ENCODE results near the gene EFNA5. TPM values are rescaled to one million over a fixed set of nuclear protein-coding genes. Genes with fewer than 3 reads are reported as not detected.

EFNA5 gene
- total and polyA plus RNA-seq, 10 of the 15 experiments (the other 5 are each of a cell fraction or from before 2014, with no cell fraction given): 0.19 to 12.6 (median 3.9) TPM

DNA sequence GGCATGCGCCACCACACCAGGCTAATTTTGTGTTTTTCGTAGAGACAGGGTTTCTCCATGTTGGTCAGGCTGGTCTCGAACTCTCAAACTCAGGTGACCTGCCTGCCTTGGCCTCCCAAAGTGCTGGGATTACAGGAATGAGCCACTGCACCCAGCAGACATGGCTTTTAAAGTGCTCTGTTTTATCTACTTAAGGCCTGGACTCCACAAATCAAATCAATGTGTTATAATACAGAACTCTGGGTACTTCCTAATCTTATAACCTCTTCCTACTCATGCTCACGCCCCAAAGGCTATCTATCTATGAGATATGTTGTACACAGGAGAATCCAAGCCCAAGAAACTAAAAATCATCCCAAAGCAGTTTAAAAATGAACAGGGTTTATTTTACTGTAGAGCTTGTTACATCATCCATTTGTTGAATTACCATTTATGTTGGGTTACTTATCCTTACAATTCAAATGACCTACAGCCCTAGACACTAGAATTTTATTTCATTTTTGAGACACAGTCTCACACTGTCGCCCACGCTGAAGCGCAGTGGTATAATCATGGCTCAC is 155.1 kb downstream of the EFNA5 start (continued):
- TF ChIP-seq, protein P1, sequence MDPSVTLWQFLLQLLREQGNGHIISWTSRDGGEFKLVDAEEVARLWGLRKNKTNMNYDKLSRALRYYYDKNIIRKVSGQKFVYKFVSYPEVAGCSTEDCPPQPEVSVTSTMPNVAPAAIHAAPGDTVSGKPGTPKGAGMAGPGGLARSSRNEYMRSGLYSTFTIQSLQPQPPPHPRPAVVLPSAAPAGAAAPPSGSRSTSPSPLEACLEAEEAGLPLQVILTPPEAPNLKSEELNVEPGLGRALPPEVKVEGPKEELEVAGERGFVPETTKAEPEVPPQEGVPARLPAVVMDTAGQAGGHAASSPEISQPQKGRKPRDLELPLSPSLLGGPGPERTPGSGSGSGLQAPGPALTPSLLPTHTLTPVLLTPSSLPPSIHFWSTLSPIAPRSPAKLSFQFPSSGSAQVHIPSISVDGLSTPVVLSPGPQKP (IDR thresholded peaks at IDR 0.05; ENCODE audit: low read depth, low read length): no peak
- TF ChIP-seq, protein P2, sequence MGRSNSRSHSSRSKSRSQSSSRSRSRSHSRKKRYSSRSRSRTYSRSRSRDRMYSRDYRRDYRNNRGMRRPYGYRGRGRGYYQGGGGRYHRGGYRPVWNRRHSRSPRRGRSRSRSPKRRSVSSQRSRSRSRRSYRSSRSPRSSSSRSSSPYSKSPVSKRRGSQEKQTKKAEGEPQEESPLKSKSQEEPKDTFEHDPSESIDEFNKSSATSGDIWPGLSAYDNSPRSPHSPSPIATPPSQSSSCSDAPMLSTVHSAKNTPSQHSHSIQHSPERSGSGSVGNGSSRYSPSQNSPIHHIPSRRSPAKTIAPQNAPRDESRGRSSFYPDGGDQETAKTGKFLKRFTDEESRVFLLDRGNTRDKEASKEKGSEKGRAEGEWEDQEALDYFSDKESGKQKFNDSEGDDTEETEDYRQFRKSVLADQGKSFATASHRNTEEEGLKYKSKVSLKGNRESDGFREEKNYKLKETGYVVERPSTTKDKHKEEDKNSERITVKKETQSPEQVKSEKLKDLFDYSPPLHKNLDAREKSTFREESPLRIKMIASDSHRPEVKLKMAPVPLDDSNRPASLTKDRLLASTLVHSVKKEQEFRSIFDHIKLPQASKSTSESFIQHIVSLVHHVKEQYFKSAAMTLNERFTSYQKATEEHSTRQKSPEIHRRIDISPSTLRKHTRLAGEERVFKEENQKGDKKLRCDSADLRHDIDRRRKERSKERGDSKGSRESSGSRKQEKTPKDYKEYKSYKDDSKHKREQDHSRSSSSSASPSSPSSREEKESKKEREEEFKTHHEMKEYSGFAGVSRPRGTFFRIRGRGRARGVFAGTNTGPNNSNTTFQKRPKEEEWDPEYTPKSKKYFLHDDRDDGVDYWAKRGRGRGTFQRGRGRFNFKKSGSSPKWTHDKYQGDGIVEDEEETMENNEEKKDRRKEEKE (IDR thresholded peaks at IDR 0.05): no peak
- TF ChIP-seq KLF5 (IDR thresholded peaks at IDR 0.05; ENCODE audit: partially characterized antibody) (no peak), DPF2 (IDR thresholded peaks at IDR 0.05) (no peak), MYC (IDR thresholded peaks at IDR 0.05; ENCODE audit: insufficient read depth, insufficient read length, insufficient replicate concordance, low read length, severe bottlenecking) (no peak), TAF1 (IDR thresholded peaks at IDR 0.05; ENCODE audit: borderline replicate concordance, low read depth, low read length) (no peak), ZNF207 (IDR thresholded peaks at IDR 0.05; ENCODE audit: borderline replicate concordance) (no peak), POLR2AphosphoS2 (IDR thresholded peaks at IDR 0.05; ENCODE audit: low read depth, low read length) (no peak), MXI1 (IDR thresholded peaks at IDR 0.05; ENCODE audit: low read depth, low read length) (no peak), PML (IDR thresholded peaks at IDR 0.05; ENCODE audit: low read length) (no peak), SMC3 (IDR thresholded peaks at IDR 0.05; ENCODE audit: borderline replicate concordance, low read length) (no peak)
